ENCODE results near the gene CCDC34. TPM values are rescaled to one million over a fixed set of nuclear protein-coding genes. Genes with fewer than 3 reads are reported as not detected.

Gene CCDC34
- total RNA-seq, 1 donor from 2014 or later: 32.2 TPM

GRCh38 chr11:27392278-27393114 lies 29.5 kb upstream of the CCDC34 start:
- no peak for DNase-seq (ENCODE audit: low spot score, unreplicated experiment)
- TF ChIP-seq CTCF (IDR thresholded peaks at IDR 0.05; ENCODE audit: unreplicated experiment): no peak
- Mint-ChIP-seq H3K9me3 (ENCODE audit: low read depth) (no peaks in the 10 kb centered on the region), H3K27me3 (no peaks in the 10 kb centered on the region), H3K36me3 (ENCODE audit: insufficient read depth) (peaks cover 1% of the 10 kb centered on the region), H3K27ac (peak overlapping the region; percentile 84), H3K4me3 (ENCODE audit: low read depth) (no peak overlapping the region), H3K4me1 (ENCODE audit: low read depth) (peaks cover 82% of the 10 kb centered on the region)

GRCh38 chr11:27391331-27392015 lies 28.5 kb upstream of the CCDC34 start:
- Mint-ChIP-seq H3K27ac (peak overlapping the region; percentile 33), H3K27me3 (no peaks in the 10 kb centered on the region), H3K9me3 (ENCODE audit: low read depth) (no peaks in the 10 kb centered on the region), H3K4me3 (ENCODE audit: low read depth) (peak overlapping the region; percentile 1), H3K4me1 (ENCODE audit: low read depth) (peaks cover 82% of the 10 kb centered on the region), H3K36me3 (ENCODE audit: insufficient read depth) (peaks cover 5% of the 10 kb centered on the region)
- no peak for DNase-seq (ENCODE audit: low spot score, unreplicated experiment)
- no peak for TF ChIP-seq CTCF (IDR thresholded peaks at IDR 0.05; ENCODE audit: unreplicated experiment)

- Mint-ChIP-seq H3K9me3 (ENCODE audit: low read depth) (no peaks in the 10 kb centered on the region), H3K4me3 (ENCODE audit: low read depth) (no peak overlapping the region), H3K27ac (peak overlapping the region; percentile 89), H3K36me3 (ENCODE audit: insufficient read depth) (peaks cover 7% of the 10 kb centered on the region), H3K27me3 (no peaks in the 10 kb centered on the region), H3K4me1 (ENCODE audit: low read depth) (peaks cover 80% of the 10 kb centered on the region)
- TF ChIP-seq CTCF (IDR thresholded peaks at IDR 0.05; ENCODE audit: unreplicated experiment): peak; percentile 27
- DNase-seq (ENCODE audit: low spot score, unreplicated experiment): no peak
Observed at GRCh38 chr11:27390318-27391295, 27.6 kb upstream of the CCDC34 start.

- Mint-ChIP-seq H3K9me3 (ENCODE audit: low read depth) (no peaks in the 10 kb centered on the region), H3K27ac (peak overlapping the region; percentile 30), H3K4me3 (ENCODE audit: low read depth) (peak overlapping the region; percentile 24), H3K36me3 (ENCODE audit: insufficient read depth) (peaks cover 15% of the 10 kb centered on the region), H3K4me1 (ENCODE audit: low read depth) (peaks cover 64% of the 10 kb centered on the region), H3K27me3 (no peaks in the 10 kb centered on the region)
- DNase-seq (ENCODE audit: low spot score, unreplicated experiment): no peak
- no peak for TF ChIP-seq CTCF (IDR thresholded peaks at IDR 0.05; ENCODE audit: unreplicated experiment)
Observed at GRCh38 chr11:27388869-27389268, 25.9 kb upstream of the CCDC34 start.

- peaks cover 17% of the 10 kb centered on the region for H3K36me3 Mint-ChIP-seq (ENCODE audit: insufficient read depth)
- DNase-seq (ENCODE audit: low spot score, unreplicated experiment): no peak
- no peak for TF ChIP-seq CTCF (IDR thresholded peaks at IDR 0.05; ENCODE audit: unreplicated experiment)
- no peaks in the 10 kb centered on the region for H3K9me3 Mint-ChIP-seq (ENCODE audit: low read depth)
- H3K4me1 Mint-ChIP-seq (ENCODE audit: low read depth): peaks cover 59% of the 10 kb centered on the region
- H3K27me3 Mint-ChIP-seq: no peaks in the 10 kb centered on the region
- H3K4me3 Mint-ChIP-seq (ENCODE audit: low read depth): no peak overlapping the region
- no peak overlapping the region for H3K27ac Mint-ChIP-seq
Observed at GRCh38 chr11:27388001-27388400, 25.0 kb upstream of the CCDC34 start.

All from progenitor cell of endocrine pancreas (in vitro differentiated cells).